SK-N-SH (cell line): ENCODE measurements around the gene FAM9B. TPM values are rescaled to one million over a fixed set of nuclear protein-coding genes. Genes with fewer than 3 reads are reported as not detected.

Experiments used
- CTCF ChIA-PET: fragments of 300-600, 350-600 bp; formaldehyde crosslinking; extraction: SDS; loops from one replicate; lab custom pipeline; 2021; lab: Yijun Ruan, JAX
- POLR2A ChIA-PET: fragments of 350-600 bp; sonication (Branson Sonifier 250); formaldehyde crosslinking; extraction: SDS; loops from one replicate; lab custom pipeline; 2020; ENCODE audit warnings: antibody characterized with exemption, inconsistent platforms; lab: Yijun Ruan, JAX
- DNase-seq: peaks from one replicate; pipeline ENCODE4 v3.0.0; 2012
- H2AFZ ChIP-seq: fragments of 200-600 bp; sonication (generic); 2 replicates; pipeline ENCODE4 v1.8.1; 2016; ENCODE audit warnings: antibody characterized with exemption, mild to moderate bottlenecking, low read depth
- H3F3A ChIP-seq: fragments of 200-600 bp; sonication (generic); replicated peaks from 2 replicates; pipeline ENCODE3; 2016; ENCODE audit warnings: antibody characterized with exemption, mild to moderate bottlenecking; ENCODE audit not compliant: insufficient read depth
- H3K27ac ChIP-seq, 2 experiments: fragments of 200-500 bp in 1 of 2; fragments of 200-600 bp in 1 of 2; sonication (Bioruptor generic) in 1 of 2; sonication (generic), shearing (Covaris generic) in 1 of 2; 2 replicates each; pipeline versions ENCODE4 v1.5.1 to v1.6.1; 2014 to 2016; ENCODE audit warnings: low read depth in 2 of 2, inconsistent platforms in 1 of 2, low read length in 1 of 2, mild to moderate bottlenecking in 1 of 2, mixed read lengths in 1 of 2
- H3K27me3 ChIP-seq: fragments of 200-600 bp; sonication (generic), shearing (Covaris generic); 2 replicates; pipeline ENCODE4 v1.6.1; 2016; ENCODE audit warnings: mixed run types; ENCODE audit not compliant: insufficient read depth
- H3K36me3 ChIP-seq, 2 experiments: fragments of 200-500 bp in 1 of 2; fragments of 200-600 bp in 1 of 2; sonication (Bioruptor generic) in 1 of 2; sonication (generic) in 1 of 2; replicated peaks in 1 of 2; 2 replicates each; pipeline versions ENCODE3 to v1.5.1; 2014 to 2016; ENCODE audit warnings: low read length in 1 of 2, mild to moderate bottlenecking in 1 of 2; ENCODE audit not compliant: insufficient read depth in 2 of 2, control insufficient read depth in 1 of 2
- H3K4me1 ChIP-seq, 2 experiments: fragments of 200-500 bp in 1 of 2; fragments of 200-600 bp in 1 of 2; sonication (Bioruptor generic) in 1 of 2; sonication (generic), shearing (Covaris generic) in 1 of 2; 2 replicates each; pipeline versions ENCODE4 v1.5.1 to v1.6.1; 2014 to 2016; ENCODE audit warnings: low read depth in 1 of 2, low read length in 1 of 2, mixed run types in 1 of 2; ENCODE audit not compliant: insufficient read depth in 2 of 2, control insufficient read depth in 1 of 2
- H3K4me2 ChIP-seq: fragments of 200-600 bp; sonication (generic), shearing (Covaris generic); 2 replicates; pipeline ENCODE4 v1.6.1; 2017; ENCODE audit warnings: mixed run types
- H3K4me3 ChIP-seq, 2 experiments: fragments of 200-500 bp in 1 of 2; fragments of 200-600 bp in 1 of 2; sonication (Bioruptor generic) in 1 of 2; sonication (generic), shearing (Covaris generic) in 1 of 2; 2 replicates each; pipeline versions ENCODE4 v1.5.1 to v1.8.1; 2014 to 2016; ENCODE audit warnings: low read depth in 2 of 2, inconsistent platforms in 1 of 2, low read length in 1 of 2, mild to moderate bottlenecking in 1 of 2, mixed read lengths in 1 of 2, moderate library complexity in 1 of 2
- H3K79me2 ChIP-seq: fragments of 200-600 bp; sonication (generic); 2 replicates; pipeline ENCODE4 v1.8.1; 2017; ENCODE audit warnings: mild to moderate bottlenecking; ENCODE audit not compliant: insufficient read depth
- H3K9ac ChIP-seq: fragments of 200-600 bp; sonication (generic); 2 replicates; pipeline ENCODE4 v1.6.1; 2017; ENCODE audit warnings: mixed run types
- H3K9me2 ChIP-seq: fragments of 200-600 bp; sonication (generic); 2 replicates; pipeline ENCODE4 v1.6.1; 2017; ENCODE audit warnings: mixed run types
- H3K9me3 ChIP-seq: fragments of 200-600 bp; sonication (generic); 2 replicates; pipeline ENCODE4 v1.6.1; 2017; ENCODE audit warnings: mixed run types, mild to moderate bottlenecking, moderate library complexity
- H4K20me1 ChIP-seq: fragments of 200-600 bp; sonication (generic); 2 replicates; pipeline ENCODE4 v1.6.1; 2017; ENCODE audit warnings: mild to moderate bottlenecking, mixed run types; ENCODE audit not compliant: insufficient read depth
- ELF1 ChIP-seq: IDR thresholded peaks from 2 replicates; pipeline ENCODE4 v1.4.0; 2012
- JUND ChIP-seq: IDR thresholded peaks from 2 replicates; pipeline ENCODE4 v1.4.0; 2012
- MEF2A ChIP-seq: IDR thresholded peaks from 2 replicates; pipeline ENCODE4 v1.4.0; 2012; ENCODE audit warnings: low read depth, borderline replicate concordance
- NRF1 ChIP-seq: IDR thresholded peaks from 2 replicates; pipeline ENCODE4 v1.6.1; 2012; ENCODE audit warnings: low read depth, mild to moderate bottlenecking, low read length
- POLR2AphosphoS5 ChIP-seq: IDR thresholded peaks from 2 replicates; pipeline ENCODE4 v1.6.1; 2012; ENCODE audit warnings: low read depth, low read length
- TCF12 ChIP-seq: IDR thresholded peaks from 2 replicates; pipeline ENCODE4 v1.4.0; 2012
- WGBS: methylation state at CpG from one replicate; pipeline ENCODE4 v1.1.6; 2017; ENCODE audit warnings: low lambda C conversion rate; 5-methylcytosine and 5-hydroxymethylcytosine counted together
- polyA plus RNA-seq, 3 experiments: library from polyadenylated mRNA; depleted of rRNA; stranded (reverse); fragments of >200 nt; gene quantifications; 2 replicates each; pipeline ENCODE4 v1.2.3, GENCODE V29; 2012
- TF ChIP-seq, protein P1 (sequence below): IDR thresholded peaks from 2 replicates; pipeline ENCODE4 v1.6.1; 2012; ENCODE audit warnings: mild to moderate bottlenecking, low read depth, low read length, moderate library complexity
- TF ChIP-seq, protein P2 (sequence below): IDR thresholded peaks from 2 replicates; pipeline ENCODE4 v1.4.0; 2012; ENCODE audit warnings: low read depth, borderline replicate concordance
- TF ChIP-seq, protein P3 (sequence below): fragments of 150-350 bp; IDR thresholded peaks from 2 replicates; pipeline ENCODE4 v1.6.1; 2016; ENCODE audit warnings: mild to moderate bottlenecking, low read depth, low read length
- TF ChIP-seq, protein P4 (sequence below): fragments of 150-350 bp; IDR thresholded peaks from 2 replicates; pipeline ENCODE4 v1.6.1; 2017; ENCODE audit warnings: antibody characterized with exemption, low read length, low read depth, borderline replicate concordance

Gene FAM9B
- polyA plus RNA-seq (2012; rRNA removed), result 0.03 and 0.06 TPM in 2 replicates
- polyA plus RNA-seq (2012; cell fraction: cytosol; rRNA removed), result 0.06 and 0.09 TPM in 2 replicates
- 0.21 and 0.34 TPM in 2 replicates for polyA plus RNA-seq (2012; cell fraction: nucleus; rRNA removed)

DNA sequence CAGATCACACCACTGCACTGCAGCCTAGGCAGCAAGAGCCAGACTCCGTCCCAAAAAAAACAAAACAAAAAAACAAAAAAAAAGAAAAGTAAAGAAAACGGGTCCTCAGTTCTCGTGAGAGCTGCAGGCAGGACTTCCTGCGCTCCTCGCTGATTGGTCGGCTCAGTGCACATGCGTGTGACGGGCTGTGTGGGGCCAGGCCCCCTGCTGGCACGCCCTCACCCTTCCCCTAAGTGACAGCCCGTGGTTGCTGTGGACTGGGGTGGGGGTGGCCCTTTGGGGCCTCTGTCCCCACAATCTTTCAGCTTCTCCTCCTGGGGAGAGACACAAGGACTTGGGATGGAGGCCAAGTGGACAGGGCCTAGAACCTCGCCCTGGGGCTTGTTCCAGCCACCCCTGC lies at the start of gene FAM9B:
TSS of gene FAM9B (minus strand) at position 139 of the 400 bp plus-strand sequence. CDS start 1,141 bp downstream, outside the sequence.
- no peak within 1 kb of the TSS for H3K4me2 ChIP-seq

More for the DNA sequence above, at the start of gene FAM9B:
- Histone ChIP-seq H4K20me1 (no peaks in the 10 kb centered on the region), H3K27ac (no peak within 1 kb of the TSS), H3F3A (no peaks in the 10 kb centered on the region), H3K9ac (no peak within 1 kb of the TSS), H2AFZ (no peak within 1 kb of the TSS), H3K4me1 (no peaks in the 10 kb centered on the region), H3K9me2 (no peaks in the 10 kb centered on the region), H3K79me2 (no peaks in the 10 kb centered on the region), H3K9me3 (no peaks in the 10 kb centered on the region), H3K4me3 (no peak within 1 kb of the TSS), H3K36me3 (no peaks in the 10 kb centered on the region), H3K27me3 (no peaks in the 10 kb centered on the region)
- peak; percentile 3 for DNase-seq
- TF ChIP-seq, protein P1, sequence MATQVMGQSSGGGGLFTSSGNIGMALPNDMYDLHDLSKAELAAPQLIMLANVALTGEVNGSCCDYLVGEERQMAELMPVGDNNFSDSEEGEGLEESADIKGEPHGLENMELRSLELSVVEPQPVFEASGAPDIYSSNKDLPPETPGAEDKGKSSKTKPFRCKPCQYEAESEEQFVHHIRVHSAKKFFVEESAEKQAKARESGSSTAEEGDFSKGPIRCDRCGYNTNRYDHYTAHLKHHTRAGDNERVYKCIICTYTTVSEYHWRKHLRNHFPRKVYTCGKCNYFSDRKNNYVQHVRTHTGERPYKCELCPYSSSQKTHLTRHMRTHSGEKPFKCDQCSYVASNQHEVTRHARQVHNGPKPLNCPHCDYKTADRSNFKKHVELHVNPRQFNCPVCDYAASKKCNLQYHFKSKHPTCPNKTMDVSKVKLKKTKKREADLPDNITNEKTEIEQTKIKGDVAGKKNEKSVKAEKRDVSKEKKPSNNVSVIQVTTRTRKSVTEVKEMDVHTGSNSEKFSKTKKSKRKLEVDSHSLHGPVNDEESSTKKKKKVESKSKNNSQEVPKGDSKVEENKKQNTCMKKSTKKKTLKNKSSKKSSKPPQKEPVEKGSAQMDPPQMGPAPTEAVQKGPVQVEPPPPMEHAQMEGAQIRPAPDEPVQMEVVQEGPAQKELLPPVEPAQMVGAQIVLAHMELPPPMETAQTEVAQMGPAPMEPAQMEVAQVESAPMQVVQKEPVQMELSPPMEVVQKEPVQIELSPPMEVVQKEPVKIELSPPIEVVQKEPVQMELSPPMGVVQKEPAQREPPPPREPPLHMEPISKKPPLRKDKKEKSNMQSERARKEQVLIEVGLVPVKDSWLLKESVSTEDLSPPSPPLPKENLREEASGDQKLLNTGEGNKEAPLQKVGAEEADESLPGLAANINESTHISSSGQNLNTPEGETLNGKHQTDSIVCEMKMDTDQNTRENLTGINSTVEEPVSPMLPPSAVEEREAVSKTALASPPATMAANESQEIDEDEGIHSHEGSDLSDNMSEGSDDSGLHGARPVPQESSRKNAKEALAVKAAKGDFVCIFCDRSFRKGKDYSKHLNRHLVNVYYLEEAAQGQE, result no peak
- TF ChIP-seq ELF1, result no peak
- TF ChIP-seq, protein P2, sequence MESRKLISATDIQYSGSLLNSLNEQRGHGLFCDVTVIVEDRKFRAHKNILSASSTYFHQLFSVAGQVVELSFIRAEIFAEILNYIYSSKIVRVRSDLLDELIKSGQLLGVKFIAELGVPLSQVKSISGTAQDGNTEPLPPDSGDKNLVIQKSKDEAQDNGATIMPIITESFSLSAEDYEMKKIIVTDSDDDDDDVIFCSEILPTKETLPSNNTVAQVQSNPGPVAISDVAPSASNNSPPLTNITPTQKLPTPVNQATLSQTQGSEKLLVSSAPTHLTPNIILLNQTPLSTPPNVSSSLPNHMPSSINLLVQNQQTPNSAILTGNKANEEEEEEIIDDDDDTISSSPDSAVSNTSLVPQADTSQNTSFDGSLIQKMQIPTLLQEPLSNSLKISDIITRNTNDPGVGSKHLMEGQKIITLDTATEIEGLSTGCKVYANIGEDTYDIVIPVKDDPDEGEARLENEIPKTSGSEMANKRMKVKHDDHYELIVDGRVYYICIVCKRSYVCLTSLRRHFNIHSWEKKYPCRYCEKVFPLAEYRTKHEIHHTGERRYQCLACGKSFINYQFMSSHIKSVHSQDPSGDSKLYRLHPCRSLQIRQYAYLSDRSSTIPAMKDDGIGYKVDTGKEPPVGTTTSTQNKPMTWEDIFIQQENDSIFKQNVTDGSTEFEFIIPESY, result no peak
- TF ChIP-seq, protein P3, sequence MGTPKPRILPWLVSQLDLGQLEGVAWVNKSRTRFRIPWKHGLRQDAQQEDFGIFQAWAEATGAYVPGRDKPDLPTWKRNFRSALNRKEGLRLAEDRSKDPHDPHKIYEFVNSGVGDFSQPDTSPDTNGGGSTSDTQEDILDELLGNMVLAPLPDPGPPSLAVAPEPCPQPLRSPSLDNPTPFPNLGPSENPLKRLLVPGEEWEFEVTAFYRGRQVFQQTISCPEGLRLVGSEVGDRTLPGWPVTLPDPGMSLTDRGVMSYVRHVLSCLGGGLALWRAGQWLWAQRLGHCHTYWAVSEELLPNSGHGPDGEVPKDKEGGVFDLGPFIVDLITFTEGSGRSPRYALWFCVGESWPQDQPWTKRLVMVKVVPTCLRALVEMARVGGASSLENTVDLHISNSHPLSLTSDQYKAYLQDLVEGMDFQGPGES, result no peak
- no peak for TF ChIP-seq TCF12
- no peak for TF ChIP-seq POLR2AphosphoS5
- no peak for TF ChIP-seq JUND
- no peak for TF ChIP-seq NRF1
- TF ChIP-seq, protein P4, sequence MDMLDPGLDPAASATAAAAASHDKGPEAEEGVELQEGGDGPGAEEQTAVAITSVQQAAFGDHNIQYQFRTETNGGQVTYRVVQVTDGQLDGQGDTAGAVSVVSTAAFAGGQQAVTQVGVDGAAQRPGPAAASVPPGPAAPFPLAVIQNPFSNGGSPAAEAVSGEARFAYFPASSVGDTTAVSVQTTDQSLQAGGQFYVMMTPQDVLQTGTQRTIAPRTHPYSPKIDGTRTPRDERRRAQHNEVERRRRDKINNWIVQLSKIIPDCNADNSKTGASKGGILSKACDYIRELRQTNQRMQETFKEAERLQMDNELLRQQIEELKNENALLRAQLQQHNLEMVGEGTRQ, result no peak
- TF ChIP-seq MEF2A, result no peak
- ChIA-PET POLR2A (no interaction called here), CTCF (no interaction called here)
- 46% methylated on average over 9 of the region's 11 CpGs for WGBS
